WTC11 (cell line): ENCODE measurements around the gene ZDHHC17. TPM values are rescaled to one million over a fixed set of nuclear protein-coding genes. Genes with fewer than 3 reads are reported as not detected.

ENCODE experiments used
- ATAC-seq: fragments of 200-7000 bp; cut with Tn5 transposase; 2 replicates; pipeline ENCODE4 v1.10.0; 2021; ENCODE audit warnings: mild to moderate bottlenecking, moderate library complexity
- CTCF ChIA-PET: fragments of 300-600 bp; sonication (Branson Sonifier 250); formaldehyde crosslinking; loops from one replicate; lab custom pipeline; 2021; ENCODE audit warnings: antibody characterized with exemption; lab: Charles Lee
- POLR2A ChIA-PET: fragments of 350-600 bp; sonication (Branson Sonifier 250); formaldehyde crosslinking; loops from one replicate; lab custom pipeline; 2021; ENCODE audit warnings: antibody characterized with exemption; lab: Charles Lee
- DNase-seq: peaks from one replicate; pipeline ENCODE4 v3.0.0; 2021; ENCODE audit warnings: low spot score
- H3K27ac Mint-ChIP-seq: 2 replicates; pipeline ENCODE4 v1.8.0; 2021; ENCODE audit warnings: mixed read lengths
- H3K27me3 Mint-ChIP-seq: 2 replicates; pipeline ENCODE4 v1.8.0; 2021; ENCODE audit warnings: low read depth, mild to moderate bottlenecking, moderate library complexity, mixed read lengths
- H3K36me3 Mint-ChIP-seq: 2 replicates; pipeline ENCODE4 v1.8.0; 2021; ENCODE audit warnings: mixed read lengths
- H3K4me1 Mint-ChIP-seq: 2 replicates; pipeline ENCODE4 v1.8.0; 2022; ENCODE audit warnings: mixed read lengths
- H3K4me3 Mint-ChIP-seq: 2 replicates; pipeline ENCODE4 v1.8.0; 2021; ENCODE audit warnings: mild to moderate bottlenecking, moderate library complexity, mixed read lengths
- H3K9me3 Mint-ChIP-seq: 2 replicates; pipeline ENCODE4 v1.8.0; 2021; ENCODE audit warnings: mixed read lengths
- ATF1 ChIP-seq: sonication (generic); formaldehyde crosslinking; IDR thresholded peaks from 2 replicates; pipeline ENCODE4 v1.8.1; 2023; ENCODE audit warnings: mild to moderate bottlenecking, moderate library complexity, missing genetic modification reagents
- CREB1 ChIP-seq: sonication (generic); formaldehyde crosslinking; IDR thresholded peaks from 2 replicates; pipeline ENCODE4 v1.8.0; 2023; ENCODE audit warnings: mild to moderate bottlenecking, missing genetic modification reagents
- ESRRA ChIP-seq: sonication (generic); formaldehyde crosslinking; IDR thresholded peaks from 2 replicates; pipeline ENCODE4 v1.8.1; 2022; ENCODE audit warnings: mild to moderate bottlenecking, missing genetic modification reagents, borderline replicate concordance
- ETV6 ChIP-seq: sonication (generic); formaldehyde crosslinking; IDR thresholded peaks from 2 replicates; pipeline ENCODE4 v1.8.1; 2022; ENCODE audit warnings: mild to moderate bottlenecking, missing genetic modification reagents
- FOXJ3 ChIP-seq: sonication (generic); formaldehyde crosslinking; IDR thresholded peaks from 2 replicates; pipeline ENCODE4 v1.9.0; 2021; ENCODE audit warnings: missing genetic modification reagents, mild to moderate bottlenecking, borderline replicate concordance
- JAZF1 ChIP-seq: fragments of 250-450 bp; sonication (Bioruptor Pico); IDR thresholded peaks from 2 replicates; pipeline ENCODE4 v1.9.0; 2021; ENCODE audit warnings: moderate library complexity, mild to moderate bottlenecking, inconsistent platforms
- NFATC4 ChIP-seq: fragments of 250-450 bp; sonication (Bioruptor Pico); IDR thresholded peaks from 2 replicates; pipeline ENCODE4 v1.9.0; 2021; ENCODE audit warnings: mild to moderate bottlenecking
- SMAD3 ChIP-seq: sonication (generic); formaldehyde crosslinking; IDR thresholded peaks from 2 replicates; pipeline ENCODE4 v1.8.0; 2022; ENCODE audit warnings: missing genetic modification reagents, mild to moderate bottlenecking, borderline replicate concordance
- TCF7 ChIP-seq: sonication (generic); formaldehyde crosslinking; IDR thresholded peaks from 2 replicates; pipeline ENCODE4 v1.8.0; 2022; ENCODE audit warnings: mild to moderate bottlenecking, low read depth, missing genetic modification reagents, moderate library complexity
- ZNF396 ChIP-seq: fragments of 250-450 bp; sonication (Bioruptor Pico); IDR thresholded peaks from 2 replicates; pipeline ENCODE4 v1.8.0; 2021; ENCODE audit warnings: mild to moderate bottlenecking, moderate library complexity, borderline replicate concordance
- total RNA-seq: library from RNA; stranded (reverse); gene quantifications from 3 replicates; pipeline ENCODE4 v1.2.3, GENCODE V29; 2021
- TF ChIP-seq, protein P1 (sequence below): sonication (generic); formaldehyde crosslinking; IDR thresholded peaks from 2 replicates; pipeline ENCODE4 v1.8.1; 2022; ENCODE audit warnings: low read depth, mild to moderate bottlenecking, moderate library complexity, missing genetic modification reagents, borderline replicate concordance
- TF ChIP-seq, protein P2 (sequence below): sonication (generic); formaldehyde crosslinking; IDR thresholded peaks from 2 replicates; pipeline ENCODE4 v1.8.0; 2022; ENCODE audit warnings: mild to moderate bottlenecking, missing genetic modification reagents
- TF ChIP-seq, protein P3 (sequence below): sonication (generic); formaldehyde crosslinking; IDR thresholded peaks from 2 replicates; pipeline ENCODE4 v1.8.1; 2023; ENCODE audit warnings: mild to moderate bottlenecking, missing genetic modification reagents
- TF ChIP-seq, protein P4 (sequence below): sonication (generic); formaldehyde crosslinking; IDR thresholded peaks from 2 replicates; pipeline ENCODE4 v1.8.0; 2023; ENCODE audit warnings: missing genetic modification reagents, mild to moderate bottlenecking, borderline replicate concordance
- TF ChIP-seq, protein P5 (sequence below): sonication (generic); formaldehyde crosslinking; IDR thresholded peaks from 2 replicates; pipeline ENCODE4 v1.8.1; 2023; ENCODE audit warnings: mild to moderate bottlenecking, missing genetic modification reagents, borderline replicate concordance

The ZDHHC17 gene
- total RNA-seq, 1 experiment from 2014 or later = 30.7 TPM

DNA sequence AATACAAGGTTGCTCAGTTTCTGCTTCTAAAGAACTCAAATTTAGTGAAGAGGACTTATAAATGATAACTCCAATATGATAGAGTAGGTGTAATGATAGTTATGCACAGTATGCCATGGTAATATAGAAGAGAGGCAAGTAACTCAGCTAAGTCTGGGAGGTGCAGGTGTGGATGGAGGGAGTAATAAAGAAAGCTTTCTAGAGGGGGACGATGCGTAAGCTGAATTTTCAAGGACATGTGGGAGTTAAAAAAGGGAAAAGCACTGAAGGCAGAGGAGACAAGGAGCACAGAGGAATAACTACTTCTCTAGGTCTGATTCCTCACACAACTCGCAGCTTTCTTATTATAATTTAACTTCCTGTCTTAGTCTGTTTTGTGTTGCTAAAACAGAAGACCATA, 49.1 kb upstream of the ZDHHC17 start:
- H3K9me3 Mint-ChIP-seq = peaks cover 10% of the 10 kb centered on the region; the same call in 1 of the 2 replicates
- DNase-seq (no peak), ATAC-seq (no peak)
- 0 out of 2 replicates have a peak overlapping the region, but pooled peaks have one; percentile 43 for H3K27ac Mint-ChIP-seq
- no peak overlapping the region for H3K4me3 Mint-ChIP-seq
- ChIA-PET POLR2A (no interaction called here), CTCF (no interaction called here)
- H3K36me3 Mint-ChIP-seq = 0 out of 2 replicates have a peak, but pooled peaks cover 3% of the 10 kb centered on the region
- peaks cover 36% of the 10 kb centered on the region for H3K4me1 Mint-ChIP-seq
- H3K27me3 Mint-ChIP-seq = no peaks in the 10 kb centered on the region
- no peak for TF ChIP-seq TCF7 (CRISPR knock-in tag)
- no peak for TF ChIP-seq ZNF396 (CRISPR knock-in tag)
- no peak for TF ChIP-seq FOXJ3
- no peak for TF ChIP-seq ESRRA (CRISPR knock-in tag)
- TF ChIP-seq, protein P1, sequence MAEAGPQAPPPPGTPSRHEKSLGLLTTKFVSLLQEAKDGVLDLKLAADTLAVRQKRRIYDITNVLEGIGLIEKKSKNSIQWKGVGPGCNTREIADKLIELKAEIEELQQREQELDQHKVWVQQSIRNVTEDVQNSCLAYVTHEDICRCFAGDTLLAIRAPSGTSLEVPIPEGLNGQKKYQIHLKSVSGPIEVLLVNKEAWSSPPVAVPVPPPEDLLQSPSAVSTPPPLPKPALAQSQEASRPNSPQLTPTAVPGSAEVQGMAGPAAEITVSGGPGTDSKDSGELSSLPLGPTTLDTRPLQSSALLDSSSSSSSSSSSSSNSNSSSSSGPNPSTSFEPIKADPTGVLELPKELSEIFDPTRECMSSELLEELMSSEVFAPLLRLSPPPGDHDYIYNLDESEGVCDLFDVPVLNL = no peak
- no peak for TF ChIP-seq CREB1 (CRISPR knock-in tag)
- no peak for TF ChIP-seq NFATC4
- TF ChIP-seq, protein P2, sequence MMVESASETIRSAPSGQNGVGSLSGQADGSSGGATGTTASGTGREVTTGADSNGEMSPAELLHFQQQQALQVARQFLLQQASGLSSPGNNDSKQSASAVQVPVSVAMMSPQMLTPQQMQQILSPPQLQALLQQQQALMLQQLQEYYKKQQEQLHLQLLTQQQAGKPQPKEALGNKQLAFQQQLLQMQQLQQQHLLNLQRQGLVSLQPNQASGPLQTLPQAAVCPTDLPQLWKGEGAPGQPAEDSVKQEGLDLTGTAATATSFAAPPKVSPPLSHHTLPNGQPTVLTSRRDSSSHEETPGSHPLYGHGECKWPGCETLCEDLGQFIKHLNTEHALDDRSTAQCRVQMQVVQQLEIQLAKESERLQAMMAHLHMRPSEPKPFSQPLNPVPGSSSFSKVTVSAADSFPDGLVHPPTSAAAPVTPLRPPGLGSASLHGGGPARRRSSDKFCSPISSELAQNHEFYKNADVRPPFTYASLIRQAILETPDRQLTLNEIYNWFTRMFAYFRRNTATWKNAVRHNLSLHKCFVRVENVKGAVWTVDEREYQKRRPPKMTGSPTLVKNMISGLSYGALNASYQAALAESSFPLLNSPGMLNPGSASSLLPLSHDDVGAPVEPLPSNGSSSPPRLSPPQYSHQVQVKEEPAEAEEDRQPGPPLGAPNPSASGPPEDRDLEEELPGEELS (CRISPR knock-in tag) = no peak
- no peak for TF ChIP-seq ETV6 (CRISPR knock-in tag)

DNA sequence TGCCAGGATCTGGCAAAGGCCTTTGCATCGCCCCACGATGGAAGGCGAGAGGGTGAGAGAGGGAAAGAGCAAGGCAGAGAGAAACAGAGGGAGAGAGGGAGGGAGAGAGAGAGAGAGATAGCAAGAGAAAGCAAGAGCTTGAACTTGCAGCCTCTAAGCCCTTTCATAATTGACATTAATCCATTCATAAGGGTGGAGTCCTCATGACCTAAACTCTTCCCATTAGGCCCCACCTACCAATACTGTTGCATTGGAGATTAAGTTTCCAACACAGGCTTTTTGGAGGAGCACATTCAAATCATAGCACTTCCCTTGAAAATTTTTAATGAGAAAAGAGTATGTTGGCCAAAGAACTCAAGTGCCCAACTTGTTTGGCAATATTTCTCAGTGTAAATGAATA, 48.6 kb upstream of the ZDHHC17 start:
- Mint-ChIP-seq H3K4me3 (no peak overlapping the region), H3K27ac (no peak overlapping the region), H3K4me1 (peaks cover 36% of the 10 kb centered on the region), H3K9me3 (peaks cover 10% of the 10 kb centered on the region; the same call in 1 of the 2 replicates), H3K27me3 (no peaks in the 10 kb centered on the region), H3K36me3 (0 out of 2 replicates have a peak, but pooled peaks cover 3% of the 10 kb centered on the region)
- ATAC-seq (peak; percentile 19; the same call in 1 of the 2 replicates), DNase-seq (no peak)
- TF ChIP-seq, protein P3, sequence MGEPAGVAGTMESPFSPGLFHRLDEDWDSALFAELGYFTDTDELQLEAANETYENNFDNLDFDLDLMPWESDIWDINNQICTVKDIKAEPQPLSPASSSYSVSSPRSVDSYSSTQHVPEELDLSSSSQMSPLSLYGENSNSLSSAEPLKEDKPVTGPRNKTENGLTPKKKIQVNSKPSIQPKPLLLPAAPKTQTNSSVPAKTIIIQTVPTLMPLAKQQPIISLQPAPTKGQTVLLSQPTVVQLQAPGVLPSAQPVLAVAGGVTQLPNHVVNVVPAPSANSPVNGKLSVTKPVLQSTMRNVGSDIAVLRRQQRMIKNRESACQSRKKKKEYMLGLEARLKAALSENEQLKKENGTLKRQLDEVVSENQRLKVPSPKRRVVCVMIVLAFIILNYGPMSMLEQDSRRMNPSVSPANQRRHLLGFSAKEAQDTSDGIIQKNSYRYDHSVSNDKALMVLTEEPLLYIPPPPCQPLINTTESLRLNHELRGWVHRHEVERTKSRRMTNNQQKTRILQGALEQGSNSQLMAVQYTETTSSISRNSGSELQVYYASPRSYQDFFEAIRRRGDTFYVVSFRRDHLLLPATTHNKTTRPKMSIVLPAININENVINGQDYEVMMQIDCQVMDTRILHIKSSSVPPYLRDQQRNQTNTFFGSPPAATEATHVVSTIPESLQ (CRISPR knock-in tag) = no peak
- no peak for TF ChIP-seq ATF1 (CRISPR knock-in tag)
- TF ChIP-seq, protein P4, sequence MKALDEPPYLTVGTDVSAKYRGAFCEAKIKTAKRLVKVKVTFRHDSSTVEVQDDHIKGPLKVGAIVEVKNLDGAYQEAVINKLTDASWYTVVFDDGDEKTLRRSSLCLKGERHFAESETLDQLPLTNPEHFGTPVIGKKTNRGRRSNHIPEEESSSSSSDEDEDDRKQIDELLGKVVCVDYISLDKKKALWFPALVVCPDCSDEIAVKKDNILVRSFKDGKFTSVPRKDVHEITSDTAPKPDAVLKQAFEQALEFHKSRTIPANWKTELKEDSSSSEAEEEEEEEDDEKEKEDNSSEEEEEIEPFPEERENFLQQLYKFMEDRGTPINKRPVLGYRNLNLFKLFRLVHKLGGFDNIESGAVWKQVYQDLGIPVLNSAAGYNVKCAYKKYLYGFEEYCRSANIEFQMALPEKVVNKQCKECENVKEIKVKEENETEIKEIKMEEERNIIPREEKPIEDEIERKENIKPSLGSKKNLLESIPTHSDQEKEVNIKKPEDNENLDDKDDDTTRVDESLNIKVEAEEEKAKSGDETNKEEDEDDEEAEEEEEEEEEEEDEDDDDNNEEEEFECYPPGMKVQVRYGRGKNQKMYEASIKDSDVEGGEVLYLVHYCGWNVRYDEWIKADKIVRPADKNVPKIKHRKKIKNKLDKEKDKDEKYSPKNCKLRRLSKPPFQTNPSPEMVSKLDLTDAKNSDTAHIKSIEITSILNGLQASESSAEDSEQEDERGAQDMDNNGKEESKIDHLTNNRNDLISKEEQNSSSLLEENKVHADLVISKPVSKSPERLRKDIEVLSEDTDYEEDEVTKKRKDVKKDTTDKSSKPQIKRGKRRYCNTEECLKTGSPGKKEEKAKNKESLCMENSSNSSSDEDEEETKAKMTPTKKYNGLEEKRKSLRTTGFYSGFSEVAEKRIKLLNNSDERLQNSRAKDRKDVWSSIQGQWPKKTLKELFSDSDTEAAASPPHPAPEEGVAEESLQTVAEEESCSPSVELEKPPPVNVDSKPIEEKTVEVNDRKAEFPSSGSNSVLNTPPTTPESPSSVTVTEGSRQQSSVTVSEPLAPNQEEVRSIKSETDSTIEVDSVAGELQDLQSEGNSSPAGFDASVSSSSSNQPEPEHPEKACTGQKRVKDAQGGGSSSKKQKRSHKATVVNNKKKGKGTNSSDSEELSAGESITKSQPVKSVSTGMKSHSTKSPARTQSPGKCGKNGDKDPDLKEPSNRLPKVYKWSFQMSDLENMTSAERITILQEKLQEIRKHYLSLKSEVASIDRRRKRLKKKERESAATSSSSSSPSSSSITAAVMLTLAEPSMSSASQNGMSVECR (CRISPR knock-in tag) = no peak
- ChIA-PET CTCF (no interaction called here), POLR2A (no interaction called here)

DNA sequence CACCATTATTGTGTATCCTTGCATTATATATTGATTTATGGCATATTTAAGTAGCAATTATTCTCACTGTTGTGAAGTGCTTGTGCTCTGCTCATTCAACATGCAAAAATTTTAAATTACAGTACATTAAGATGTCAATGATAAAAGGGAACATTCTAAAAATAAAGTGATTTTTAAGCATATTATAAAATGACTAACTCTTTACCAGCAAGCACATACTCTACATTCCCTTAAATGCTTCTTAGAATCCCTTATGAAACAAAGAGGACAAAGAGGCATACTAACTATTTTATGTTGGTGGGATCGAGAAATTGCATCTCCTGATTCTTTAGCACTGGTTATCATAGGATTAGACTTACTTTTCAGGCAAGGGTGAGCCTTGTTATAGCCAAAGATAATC, 46.6 kb upstream of the ZDHHC17 start:
- CTCF ChIA-PET = no interaction called here
- Mint-ChIP-seq H3K4me1 (peaks cover 36% of the 10 kb centered on the region), H3K27ac (no peak overlapping the region), H3K9me3 (peaks cover 10% of the 10 kb centered on the region; the same call in 1 of the 2 replicates), H3K4me3 (no peak overlapping the region), H3K27me3 (no peaks in the 10 kb centered on the region), H3K36me3 (0 out of 2 replicates have a peak, but pooled peaks cover 3% of the 10 kb centered on the region)
- no peak for ATAC-seq
- DNase-seq = no peak
- POLR2A ChIA-PET = no interaction called here
- no peak for TF ChIP-seq SMAD3 (CRISPR knock-in tag)
- TF ChIP-seq, protein P5, sequence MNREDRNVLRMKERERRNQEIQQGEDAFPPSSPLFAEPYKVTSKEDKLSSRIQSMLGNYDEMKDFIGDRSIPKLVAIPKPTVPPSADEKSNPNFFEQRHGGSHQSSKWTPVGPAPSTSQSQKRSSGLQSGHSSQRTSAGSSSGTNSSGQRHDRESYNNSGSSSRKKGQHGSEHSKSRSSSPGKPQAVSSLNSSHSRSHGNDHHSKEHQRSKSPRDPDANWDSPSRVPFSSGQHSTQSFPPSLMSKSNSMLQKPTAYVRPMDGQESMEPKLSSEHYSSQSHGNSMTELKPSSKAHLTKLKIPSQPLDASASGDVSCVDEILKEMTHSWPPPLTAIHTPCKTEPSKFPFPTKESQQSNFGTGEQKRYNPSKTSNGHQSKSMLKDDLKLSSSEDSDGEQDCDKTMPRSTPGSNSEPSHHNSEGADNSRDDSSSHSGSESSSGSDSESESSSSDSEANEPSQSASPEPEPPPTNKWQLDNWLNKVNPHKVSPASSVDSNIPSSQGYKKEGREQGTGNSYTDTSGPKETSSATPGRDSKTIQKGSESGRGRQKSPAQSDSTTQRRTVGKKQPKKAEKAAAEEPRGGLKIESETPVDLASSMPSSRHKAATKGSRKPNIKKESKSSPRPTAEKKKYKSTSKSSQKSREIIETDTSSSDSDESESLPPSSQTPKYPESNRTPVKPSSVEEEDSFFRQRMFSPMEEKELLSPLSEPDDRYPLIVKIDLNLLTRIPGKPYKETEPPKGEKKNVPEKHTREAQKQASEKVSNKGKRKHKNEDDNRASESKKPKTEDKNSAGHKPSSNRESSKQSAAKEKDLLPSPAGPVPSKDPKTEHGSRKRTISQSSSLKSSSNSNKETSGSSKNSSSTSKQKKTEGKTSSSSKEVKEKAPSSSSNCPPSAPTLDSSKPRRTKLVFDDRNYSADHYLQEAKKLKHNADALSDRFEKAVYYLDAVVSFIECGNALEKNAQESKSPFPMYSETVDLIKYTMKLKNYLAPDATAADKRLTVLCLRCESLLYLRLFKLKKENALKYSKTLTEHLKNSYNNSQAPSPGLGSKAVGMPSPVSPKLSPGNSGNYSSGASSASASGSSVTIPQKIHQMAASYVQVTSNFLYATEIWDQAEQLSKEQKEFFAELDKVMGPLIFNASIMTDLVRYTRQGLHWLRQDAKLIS (CRISPR knock-in tag) = no peak
- TF ChIP-seq JAZF1 (CRISPR knock-in tag) = no peak
- no peak for TF ChIP-seq NFATC4
